GM12801 (cell line): ENCODE data around the gene NFE2L2.

Experiments used
- TF ChIP-seq, protein P1 (sequence below): IDR thresholded peaks from one replicate; pipeline ENCODE4 v1.5.1; 2011; ENCODE audit warnings: control low read depth; ENCODE audit not compliant: insufficient read length; ENCODE audit errors: extremely low read depth

Gene NFE2L2

DNA sequence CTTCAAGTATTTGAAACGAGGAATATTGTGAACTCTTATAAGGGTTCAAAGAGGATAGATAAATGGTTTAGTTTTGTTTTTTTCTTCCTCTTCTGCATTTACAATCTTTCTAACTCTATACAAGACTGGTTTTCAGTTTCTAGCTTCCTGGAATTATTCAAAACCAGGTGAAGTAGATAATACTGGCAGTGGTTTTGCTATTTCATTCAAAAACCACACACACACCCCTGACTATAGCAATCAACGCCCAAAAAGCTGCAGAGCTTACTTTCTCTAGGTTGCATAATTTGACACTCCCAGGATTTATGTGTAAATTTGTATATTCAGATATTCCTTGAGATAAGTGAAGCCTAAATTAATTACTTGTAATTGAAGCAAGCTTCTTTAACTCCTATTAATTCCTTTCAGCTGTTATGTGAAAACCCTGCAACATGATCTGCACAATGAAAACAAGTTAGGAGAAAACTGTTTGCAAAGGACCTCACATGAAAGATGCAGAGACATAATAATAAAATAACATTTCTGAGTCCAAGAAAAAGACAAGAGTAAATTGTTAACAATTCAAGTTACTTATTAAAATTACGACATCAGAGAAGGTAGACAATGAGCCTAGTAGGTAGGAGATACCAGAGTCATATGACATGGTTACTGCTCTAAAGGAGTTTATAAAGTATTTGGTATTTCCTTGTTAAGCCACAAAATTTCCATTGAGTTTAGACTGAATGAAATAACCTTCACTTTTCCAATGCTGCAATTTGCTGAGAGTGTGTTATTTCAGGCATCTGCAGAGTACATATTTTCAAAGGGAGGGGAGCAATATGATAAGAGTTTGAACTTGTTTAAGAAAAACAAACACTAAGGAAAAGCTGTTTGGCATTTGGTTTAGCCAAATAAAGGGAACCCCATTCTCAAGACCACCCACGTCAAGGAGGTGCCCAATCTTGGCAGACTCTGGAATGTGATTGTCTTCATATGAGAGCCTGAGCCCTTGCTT is 1.6 kb upstream of the NFE2L2 start:
- TF ChIP-seq, protein P1, sequence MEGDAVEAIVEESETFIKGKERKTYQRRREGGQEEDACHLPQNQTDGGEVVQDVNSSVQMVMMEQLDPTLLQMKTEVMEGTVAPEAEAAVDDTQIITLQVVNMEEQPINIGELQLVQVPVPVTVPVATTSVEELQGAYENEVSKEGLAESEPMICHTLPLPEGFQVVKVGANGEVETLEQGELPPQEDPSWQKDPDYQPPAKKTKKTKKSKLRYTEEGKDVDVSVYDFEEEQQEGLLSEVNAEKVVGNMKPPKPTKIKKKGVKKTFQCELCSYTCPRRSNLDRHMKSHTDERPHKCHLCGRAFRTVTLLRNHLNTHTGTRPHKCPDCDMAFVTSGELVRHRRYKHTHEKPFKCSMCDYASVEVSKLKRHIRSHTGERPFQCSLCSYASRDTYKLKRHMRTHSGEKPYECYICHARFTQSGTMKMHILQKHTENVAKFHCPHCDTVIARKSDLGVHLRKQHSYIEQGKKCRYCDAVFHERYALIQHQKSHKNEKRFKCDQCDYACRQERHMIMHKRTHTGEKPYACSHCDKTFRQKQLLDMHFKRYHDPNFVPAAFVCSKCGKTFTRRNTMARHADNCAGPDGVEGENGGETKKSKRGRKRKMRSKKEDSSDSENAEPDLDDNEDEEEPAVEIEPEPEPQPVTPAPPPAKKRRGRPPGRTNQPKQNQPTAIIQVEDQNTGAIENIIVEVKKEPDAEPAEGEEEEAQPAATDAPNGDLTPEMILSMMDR = no peak

DNA sequence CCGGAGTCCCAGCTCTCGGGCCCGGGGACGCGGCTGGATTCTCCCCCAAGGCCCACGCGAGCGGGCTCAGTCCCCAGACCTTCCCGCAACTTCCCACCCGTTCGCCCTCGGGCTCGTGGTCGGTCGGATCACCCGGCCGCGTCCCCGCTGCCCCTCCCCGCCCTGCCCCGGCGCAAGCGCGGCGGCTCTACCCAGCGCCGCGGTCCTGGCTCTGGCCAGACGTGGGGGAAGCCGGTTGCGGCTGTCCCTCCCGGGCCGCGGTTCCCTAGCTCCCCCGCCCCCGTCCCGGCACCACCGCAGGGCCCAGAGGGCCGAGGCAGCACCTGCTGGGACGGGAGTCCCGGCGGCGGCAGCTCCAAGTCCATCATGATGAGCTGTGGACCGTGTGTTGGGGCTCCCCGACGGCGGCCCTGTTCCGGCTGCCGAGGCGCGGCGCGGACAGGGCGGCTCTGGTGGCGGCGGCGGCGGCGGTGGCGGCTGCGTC is 276 bp downstream of the NFE2L2 start:
- TF ChIP-seq, protein P1 = no peak

DNA sequence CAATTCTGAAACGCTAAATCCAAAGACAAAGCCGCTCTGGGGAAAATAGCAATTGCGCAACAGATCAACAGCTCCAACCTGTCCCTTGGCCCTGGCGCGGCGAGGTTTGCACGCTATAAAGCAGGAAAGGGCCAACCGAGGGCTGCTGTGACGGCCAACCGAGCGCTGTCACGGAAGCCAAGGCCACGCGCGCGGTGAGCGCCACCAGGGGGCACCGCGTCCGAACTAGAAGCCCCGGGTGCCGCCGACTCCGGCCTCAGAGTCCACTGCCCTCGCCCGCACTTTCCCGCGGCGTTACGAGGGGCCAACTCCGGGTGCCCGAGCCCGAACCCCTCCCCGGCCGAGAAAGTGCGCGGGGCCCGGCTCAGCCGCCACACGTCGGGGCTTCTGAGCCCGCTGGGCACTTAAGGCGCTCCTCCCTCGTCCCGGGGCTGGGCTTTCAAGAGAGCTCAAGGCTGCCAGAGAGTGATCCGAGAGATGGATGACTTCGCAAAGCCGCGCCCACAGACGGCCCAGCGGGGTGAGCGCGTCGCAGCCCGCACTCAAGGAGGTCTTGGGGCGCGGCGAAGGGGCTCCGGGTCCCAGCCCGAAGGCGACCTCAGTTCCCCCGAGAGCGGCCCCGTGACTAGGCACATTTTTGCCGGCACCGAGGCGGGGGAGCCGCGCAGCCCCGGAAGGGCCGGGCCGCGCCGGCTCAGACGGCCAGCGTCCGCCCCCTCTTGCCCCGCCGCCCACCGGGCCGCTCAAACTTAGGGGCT is 897 bp downstream of the NFE2L2 start:
- TF ChIP-seq, protein P1 = no peak

DNA sequence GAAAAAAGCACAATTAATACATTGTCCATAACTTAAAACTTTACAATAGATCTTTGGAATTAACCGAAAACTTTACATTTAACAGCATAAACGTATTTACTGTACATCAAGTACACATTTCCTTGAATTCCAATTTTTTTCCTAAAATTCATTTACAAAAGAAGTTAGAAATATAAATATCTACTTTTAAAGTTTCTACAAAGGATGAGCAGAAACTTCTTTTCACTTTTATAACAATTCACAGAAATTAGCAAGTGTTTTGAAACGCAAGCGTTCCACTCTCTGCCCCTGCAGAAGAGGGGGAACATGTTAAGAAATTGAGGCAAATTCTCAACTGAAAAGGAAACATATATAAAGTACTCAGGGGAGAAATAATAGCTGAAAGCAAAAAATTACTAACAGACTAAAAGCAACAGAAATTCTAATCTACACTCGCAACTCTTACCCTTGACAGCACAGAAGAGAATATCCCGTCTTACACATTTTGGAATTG is 1.5 kb downstream of the NFE2L2 start:
- TF ChIP-seq, protein P1 = no peak

DNA sequence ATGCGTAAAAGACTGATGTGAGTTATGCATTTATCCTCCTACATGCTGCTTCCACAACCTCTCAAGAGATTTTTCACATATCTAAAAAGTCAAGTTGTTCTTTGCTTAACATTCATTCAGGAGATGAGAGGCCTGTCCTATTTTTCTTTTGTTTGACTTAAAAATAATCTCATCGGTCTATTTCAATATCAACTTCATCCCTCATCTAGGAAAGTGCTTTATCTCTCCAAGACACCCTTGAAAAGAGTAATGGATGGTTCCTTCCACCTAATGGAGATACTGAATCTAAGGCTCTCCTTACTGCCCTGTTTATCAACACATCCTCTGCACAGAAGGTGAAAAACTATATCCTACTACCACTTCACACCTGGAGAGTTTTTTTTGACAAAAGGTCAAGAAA is 2.4 kb downstream of the NFE2L2 start:
- TF ChIP-seq, protein P1 = no peak

DNA sequence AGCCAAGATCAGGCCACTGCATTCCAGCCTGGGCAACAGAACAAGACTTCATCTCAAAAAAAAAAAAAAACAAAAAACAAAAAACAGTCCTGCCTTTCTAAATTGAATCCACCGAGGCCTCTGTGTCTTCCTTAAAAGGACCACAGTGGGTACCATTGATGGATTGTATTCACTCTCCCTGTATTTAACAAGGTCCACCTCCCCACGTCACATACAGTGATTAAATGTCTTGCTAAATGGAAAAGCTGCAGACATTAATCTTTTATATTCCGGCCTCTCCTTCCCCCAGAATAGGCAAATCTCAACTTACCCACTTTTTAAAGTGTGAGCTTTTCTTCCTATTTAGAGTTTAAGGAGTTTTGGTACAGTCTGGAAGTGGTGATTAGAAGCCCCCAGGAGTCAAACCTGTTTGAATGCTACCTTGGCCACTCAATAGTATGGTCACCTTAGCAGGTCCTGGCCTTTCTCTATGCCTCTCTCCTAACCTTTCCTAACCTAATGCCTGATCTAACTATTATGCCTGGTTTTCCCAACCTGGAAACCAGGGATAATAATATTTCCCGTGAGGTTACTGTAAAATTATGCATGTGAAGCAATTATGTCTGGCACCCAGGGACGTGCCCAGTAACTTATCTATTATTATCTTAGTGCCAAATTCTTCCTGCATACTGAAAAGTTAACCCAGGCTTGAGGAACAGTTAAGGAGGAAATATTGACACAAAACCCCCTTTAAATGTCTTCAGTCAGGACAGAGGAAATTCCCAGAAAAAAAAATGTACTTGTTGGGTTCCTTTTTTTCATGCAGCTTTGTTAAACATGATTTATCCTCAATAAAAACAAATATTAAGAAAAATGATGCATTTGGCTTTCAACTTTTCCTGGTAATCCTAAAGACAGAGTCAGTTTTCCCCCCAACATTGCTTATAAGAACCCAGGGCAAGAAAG is 3.1 kb downstream of the NFE2L2 start:
- TF ChIP-seq, protein P1 = no peak
